HG03060 (cell line): Measurements from ENCODE around the gene TBC1D22B.
"Not testable (repeated sequence)": the region's sequence is repeated elsewhere in the genome, so short reads cannot be mapped to it uniquely, and the experiment has no call there.

ENCODE experiments used
- ATAC-seq: cut with Tn5 transposase; IDR thresholded peaks from one replicate; pipeline ENCODE4 v1.9.1; 2021; ENCODE audit warnings: low read depth, moderate number of reproducible peaks; ENCODE audit not compliant: unreplicated experiment

Gene TBC1D22B

GRCh38 chr6:37317312-37318038, 59.9 kb downstream of the TBC1D22B start:
- no peak for ATAC-seq

DNA sequence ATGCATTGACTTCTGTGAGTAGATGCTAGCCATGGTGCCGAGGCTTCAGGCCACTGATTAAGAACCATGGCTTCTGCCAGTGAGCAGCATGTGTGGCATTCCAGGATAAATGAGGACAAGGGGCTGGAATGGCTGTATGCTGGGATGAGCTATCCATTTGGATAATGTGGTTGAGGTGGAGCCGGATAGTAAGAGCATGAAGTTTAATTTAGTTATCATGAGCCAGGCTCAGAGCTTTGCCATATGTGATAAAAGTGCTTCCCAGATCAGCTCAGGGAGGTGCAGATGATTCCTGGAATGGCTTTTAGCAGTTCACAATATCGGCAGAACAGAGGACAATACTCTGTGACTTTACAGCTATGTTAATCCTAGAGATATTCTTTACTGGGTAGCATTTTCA, 61.6 kb downstream of the TBC1D22B start:
- no peak for ATAC-seq

- ATAC-seq: no peak
These were observed 62.4 kb downstream of the TBC1D22B start for GRCh38 chr6:37319856-37320480.

GRCh38 chr6:37320646-37321045, 63.1 kb downstream of the TBC1D22B start:
- ATAC-seq: no peak

GRCh38 chr6:37321101-37321500, 63.5 kb downstream of the TBC1D22B start:
- ATAC-seq: no peak

DNA sequence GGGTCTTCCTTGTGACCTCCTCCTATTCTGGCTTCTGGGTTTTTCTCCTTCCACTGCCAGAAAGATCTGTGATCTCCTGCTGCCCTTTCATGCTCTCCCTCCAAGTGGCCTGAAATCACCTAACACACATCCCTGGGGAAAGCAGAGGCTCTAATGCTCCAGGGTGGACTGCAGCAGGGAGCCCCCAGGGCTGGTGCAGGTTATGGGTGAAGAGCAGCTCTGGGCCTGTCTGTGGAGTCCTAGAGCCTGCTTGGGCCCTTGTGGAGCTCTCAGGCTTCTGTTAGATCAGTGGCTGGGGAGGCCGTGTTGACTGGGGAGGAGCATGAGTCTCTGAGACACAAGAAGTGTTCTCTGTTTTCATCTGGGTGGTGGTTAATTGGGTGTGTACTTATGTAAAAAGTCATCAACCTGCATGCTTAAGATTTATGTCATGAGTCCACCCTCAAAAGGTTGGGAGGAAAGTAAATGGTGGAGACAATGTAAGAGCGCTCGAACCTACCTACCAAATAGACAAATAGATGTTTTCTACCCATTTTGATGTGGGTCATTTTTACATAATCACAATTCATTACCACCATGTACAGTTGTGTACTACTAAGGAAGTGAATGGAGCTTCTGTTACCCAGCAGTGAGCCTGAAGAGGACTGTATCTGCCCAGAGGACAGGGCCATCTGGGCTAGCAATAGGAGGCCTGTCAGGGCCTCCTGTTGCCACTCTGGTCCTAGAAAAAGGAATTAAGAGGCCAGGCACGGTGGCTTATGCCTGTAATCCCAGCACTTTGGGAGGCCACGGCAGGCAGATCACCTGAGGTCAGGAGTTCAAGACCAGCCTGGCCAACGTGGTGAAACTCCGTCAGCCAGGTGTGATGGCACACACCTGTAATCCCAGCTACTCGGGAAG, 64.2 kb downstream of the TBC1D22B start:
- no peak for ATAC-seq

DNA sequence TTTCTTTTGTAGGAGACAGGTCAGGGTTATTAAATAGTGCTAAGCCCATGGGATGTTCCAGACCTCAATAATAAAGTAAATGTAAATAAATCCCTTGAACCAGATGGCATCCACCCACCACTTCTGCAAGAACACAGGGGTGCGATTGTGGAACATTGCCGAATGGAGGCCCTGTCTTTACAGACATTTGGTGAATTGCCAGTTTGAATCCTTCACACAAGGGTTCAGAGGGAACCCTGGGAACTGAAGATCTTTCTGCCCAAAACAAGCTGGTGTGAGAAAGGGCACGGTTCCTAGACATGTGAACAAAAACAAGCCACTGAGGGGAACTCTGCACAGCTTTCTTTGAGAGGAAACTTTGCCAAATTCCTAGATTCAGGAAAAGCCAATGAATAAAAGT, 66.0 kb downstream of the TBC1D22B start:
- no peak for ATAC-seq

DNA sequence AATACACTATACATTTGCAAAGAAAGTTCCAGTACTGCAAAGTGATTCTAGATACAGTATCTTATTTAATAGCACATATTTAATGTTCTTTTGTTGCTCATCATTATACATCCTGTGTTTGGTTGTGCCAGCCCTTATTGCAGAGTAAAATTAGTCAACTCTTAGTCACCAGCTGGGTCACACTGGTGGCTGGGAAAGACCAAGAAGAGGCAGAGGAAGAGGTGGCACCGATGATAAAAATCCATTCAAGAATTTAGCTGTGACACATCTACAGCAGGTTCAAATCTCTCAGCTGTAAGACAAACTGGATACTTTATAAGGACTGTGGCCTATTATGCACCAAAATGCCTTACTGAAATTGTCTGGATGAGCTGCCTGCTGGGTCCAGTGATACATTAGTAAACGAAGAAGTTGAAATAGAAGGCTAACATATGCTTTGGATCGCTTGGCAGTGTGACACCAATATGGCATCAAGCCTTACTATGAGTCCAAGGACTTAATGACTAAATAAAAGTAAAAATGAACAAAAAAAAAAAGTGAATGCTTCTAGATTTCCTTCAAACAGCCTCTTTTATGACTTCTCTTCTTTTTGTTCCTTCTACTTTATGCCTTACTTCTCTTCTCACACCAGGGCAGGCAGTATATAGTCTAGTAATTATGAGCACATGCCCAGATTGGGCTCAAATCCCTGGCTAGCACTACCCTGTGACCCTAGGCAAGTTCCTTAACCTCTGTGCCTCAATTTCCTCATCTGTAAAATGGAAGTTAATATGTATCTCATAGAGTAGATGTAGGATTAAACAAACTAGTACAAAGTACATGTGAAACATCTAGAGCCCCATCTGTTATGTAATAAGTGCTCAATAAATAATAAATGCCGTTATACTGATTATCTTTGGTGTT, 66.8 kb downstream of the TBC1D22B start:
- ATAC-seq: no peak

- ATAC-seq: not testable (repeated sequence)
These were observed 72.8 kb downstream of the TBC1D22B start for GRCh38 chr6:37330345-37330744.

DNA sequence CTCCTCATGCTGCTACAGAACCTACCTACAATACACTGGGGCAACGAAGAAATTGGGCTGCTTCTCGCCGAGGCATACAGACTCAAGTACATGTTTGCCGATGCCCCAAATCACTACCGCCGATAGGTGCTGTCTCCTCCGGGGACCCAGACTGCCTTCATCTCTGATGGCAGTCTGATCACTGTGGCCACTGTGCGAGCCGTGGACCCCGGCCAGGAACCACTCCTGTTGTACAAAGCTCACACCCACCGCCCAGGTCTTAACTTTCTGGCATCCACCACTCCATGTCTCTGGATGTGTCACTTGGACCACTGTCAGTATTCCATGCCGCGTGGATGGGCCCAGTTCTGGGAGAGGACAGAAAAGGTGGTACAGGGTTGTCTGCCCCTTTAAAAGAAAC, 73.5 kb downstream of the TBC1D22B start:
- ATAC-seq: no peak

- no peak for ATAC-seq
These were observed 75.3 kb downstream of the TBC1D22B start for GRCh38 chr6:37332894-37333293.

- ATAC-seq: no peak
These were observed 76.5 kb downstream of the TBC1D22B start for GRCh38 chr6:37334047-37334446.

DNA sequence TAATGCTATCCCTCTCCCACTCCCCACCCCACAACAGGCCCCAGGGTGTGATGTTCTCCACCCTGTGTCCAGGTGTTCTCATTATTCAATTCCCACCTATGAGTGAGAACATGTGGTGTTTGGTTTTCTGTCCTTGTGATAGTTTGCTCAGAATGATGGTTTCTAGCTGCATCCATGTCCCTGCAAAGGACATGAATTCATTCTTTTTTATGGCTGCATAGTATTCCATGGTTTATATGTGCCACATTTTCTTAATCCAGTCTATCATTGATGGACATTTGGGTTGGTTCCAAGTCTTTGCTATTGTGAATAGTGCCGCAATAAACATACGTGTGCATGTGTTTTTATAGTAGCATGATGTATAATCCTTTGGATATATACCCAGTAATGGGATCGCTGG, 80.7 kb downstream of the TBC1D22B start:
- not testable (repeated sequence) for ATAC-seq

DNA sequence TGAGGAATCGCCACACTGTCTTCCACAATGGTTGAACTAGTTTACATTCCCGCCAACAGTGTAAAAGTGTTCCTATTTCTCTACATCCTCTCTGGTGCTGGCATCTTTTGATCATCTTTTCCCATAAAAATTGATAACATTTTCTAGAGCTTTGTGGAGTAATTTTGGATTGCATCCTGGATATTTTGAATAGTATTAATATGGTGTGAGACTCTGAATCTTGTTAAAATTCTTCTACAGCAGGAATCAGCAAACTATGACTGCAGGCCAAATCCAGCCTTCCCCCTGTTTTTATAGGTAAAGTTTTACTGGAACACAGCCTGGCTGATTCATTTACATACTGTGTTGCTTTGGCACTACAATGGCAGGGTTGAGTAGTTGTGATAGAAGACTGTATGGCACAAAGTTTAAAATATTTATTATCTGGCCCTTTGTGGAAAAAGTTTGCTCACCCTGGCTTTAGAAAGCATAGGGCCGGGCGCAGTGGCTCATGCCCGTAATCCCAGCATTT, 81.2 kb downstream of the TBC1D22B start:
- no peak for ATAC-seq

- no peak for ATAC-seq
These were observed 82.4 kb downstream of the TBC1D22B start for GRCh38 chr6:37339741-37340638.

- ATAC-seq: no peak
These were observed 83.0 kb downstream of the TBC1D22B start for GRCh38 chr6:37340639-37340943.

GRCh38 chr6:37343248-37343647, 85.7 kb downstream of the TBC1D22B start:
- no peak for ATAC-seq

DNA sequence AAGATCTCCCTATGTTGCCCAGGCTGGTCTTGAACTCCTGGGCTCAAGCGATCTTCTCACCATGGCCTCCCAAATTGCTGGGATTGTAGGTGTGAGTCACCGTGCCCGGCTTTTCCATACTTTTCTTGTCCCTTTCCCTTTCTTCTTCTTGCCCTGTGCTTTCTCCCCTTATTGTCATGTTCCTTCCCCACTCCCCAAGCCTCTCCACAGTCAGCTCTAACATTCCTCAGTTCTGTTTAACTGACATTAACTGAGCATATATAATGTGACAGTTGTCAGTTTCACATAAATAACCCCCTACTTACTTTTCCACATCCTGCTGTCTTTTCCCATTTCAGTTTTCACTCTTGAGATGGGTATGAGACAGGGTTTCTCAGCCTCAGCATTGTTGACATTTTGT, 86.7 kb downstream of the TBC1D22B start:
- ATAC-seq: no peak

DNA sequence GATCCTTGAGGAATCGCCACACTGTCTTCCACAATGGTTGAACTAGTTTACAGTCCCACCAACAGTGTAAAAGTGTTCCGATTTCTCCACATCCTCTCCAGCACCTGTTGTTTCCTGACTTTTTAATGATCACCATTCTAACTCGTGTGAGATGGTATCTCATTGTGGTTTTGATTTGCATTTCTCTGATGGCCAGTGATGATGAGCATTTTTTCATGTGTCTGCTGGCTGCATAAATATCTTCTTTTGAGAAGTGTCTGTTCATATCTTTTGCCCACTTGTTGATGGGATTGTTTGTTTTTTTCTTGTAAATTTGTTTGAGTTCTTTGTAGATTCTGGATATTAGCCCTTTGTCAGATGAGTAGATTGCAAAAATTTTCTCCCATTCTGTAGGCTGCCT, 88.2 kb downstream of the TBC1D22B start:
- ATAC-seq: not testable (repeated sequence)
